Skeletal muscle satellite cell (primary cell): ENCODE data around the gene SEMG2.

Experiments used
- H3K27me3 ChIP-seq: 2 replicates; pipeline ENCODE4 v1.7.0; 2013; ENCODE audit warnings: low read length; ENCODE audit not compliant: control insufficient read depth, insufficient read depth
- H3K36me3 ChIP-seq: 2 replicates; pipeline ENCODE4 v1.7.0; 2013; ENCODE audit warnings: mild to moderate bottlenecking, control low read depth, low read length; ENCODE audit not compliant: insufficient read depth
- H3K4me1 ChIP-seq: 2 replicates; pipeline ENCODE4 v1.7.0; 2013; ENCODE audit warnings: low read length; ENCODE audit not compliant: control insufficient read depth, insufficient read depth
- H3K4me2 ChIP-seq: 2 replicates; pipeline ENCODE4 v1.7.0; 2013; ENCODE audit warnings: mild to moderate bottlenecking, low read length
- H3K4me3 ChIP-seq: 2 replicates; pipeline ENCODE4 v1.7.0; 2013; ENCODE audit warnings: low read length
- H3K9ac ChIP-seq: 2 replicates; pipeline ENCODE4 v1.7.0; 2013; ENCODE audit warnings: mild to moderate bottlenecking, low read depth, low read length, moderate library complexity
- H3K9me3 ChIP-seq: replicated peaks from 2 replicates; pipeline ENCODE4 v1.7.0; 2013; ENCODE audit warnings: mild to moderate bottlenecking, control low read depth, low read length

SEMG2 gene

GRCh38 chr20:45258664-45259063 is 37.5 kb downstream of the SEMG2 start:
- Histone ChIP-seq H3K9ac (no peak overlapping the region), H3K27me3 (peaks cover 73% of the 10 kb centered on the region), H3K4me1 (peaks cover 5% of the 10 kb centered on the region), H3K9me3 (no peaks in the 10 kb centered on the region), H3K4me3 (no peak overlapping the region), H3K36me3 (no peaks in the 10 kb centered on the region), H3K4me2 (no peak overlapping the region)

GRCh38 chr20:45263556-45264266 is 42.5 kb downstream of the SEMG2 start:
- H3K27me3 ChIP-seq, result peaks cover 76% of the 10 kb centered on the region
- no peak overlapping the region for H3K4me2 ChIP-seq
- H3K4me1 ChIP-seq, result no peaks in the 10 kb centered on the region
- no peak overlapping the region for H3K9ac ChIP-seq
- no peak overlapping the region for H3K4me3 ChIP-seq
- no peaks in the 10 kb centered on the region for H3K9me3 ChIP-seq
- H3K36me3 ChIP-seq, result no peaks in the 10 kb centered on the region

- H3K4me1 ChIP-seq, result no peaks in the 10 kb centered on the region
These were observed 45.8 kb downstream of the SEMG2 start for GRCh38 chr20:45266977-45267376.

GRCh38 chr20:45268531-45268930 is 47.4 kb downstream of the SEMG2 start:
- Histone ChIP-seq H3K36me3 (no peaks in the 10 kb centered on the region), H3K4me2 (no peak overlapping the region), H3K4me1 (no peaks in the 10 kb centered on the region), H3K9me3 (no peaks in the 10 kb centered on the region), H3K27me3 (peaks cover 62% of the 10 kb centered on the region), H3K9ac (no peak overlapping the region), H3K4me3 (no peak overlapping the region)

More at GRCh38 chr20:45266977-45267376, 45.8 kb downstream of the SEMG2 start:
- no peaks in the 10 kb centered on the region for H3K36me3 ChIP-seq
- H3K27me3 ChIP-seq, result peaks cover 62% of the 10 kb centered on the region
- H3K4me2 ChIP-seq, result no peak overlapping the region
- no peak overlapping the region for H3K4me3 ChIP-seq
- H3K9me3 ChIP-seq, result no peaks in the 10 kb centered on the region
- no peak overlapping the region for H3K9ac ChIP-seq

GRCh38 chr20:45269056-45269455 is 47.9 kb downstream of the SEMG2 start:
- Histone ChIP-seq H3K9ac (no peak overlapping the region), H3K9me3 (no peaks in the 10 kb centered on the region), H3K4me1 (no peaks in the 10 kb centered on the region), H3K4me2 (no peak overlapping the region), H3K4me3 (no peak overlapping the region), H3K27me3 (peaks cover 66% of the 10 kb centered on the region), H3K36me3 (no peaks in the 10 kb centered on the region)

GRCh38 chr20:45269754-45270270 is 48.6 kb downstream of the SEMG2 start:
- Histone ChIP-seq H3K27me3 (peaks cover 65% of the 10 kb centered on the region), H3K9ac (no peak overlapping the region), H3K4me2 (no peak overlapping the region), H3K36me3 (no peaks in the 10 kb centered on the region), H3K4me1 (no peaks in the 10 kb centered on the region), H3K9me3 (no peaks in the 10 kb centered on the region), H3K4me3 (no peak overlapping the region)
